ENCODE measurements around the gene CHN1.

CHN1 gene

DNA sequence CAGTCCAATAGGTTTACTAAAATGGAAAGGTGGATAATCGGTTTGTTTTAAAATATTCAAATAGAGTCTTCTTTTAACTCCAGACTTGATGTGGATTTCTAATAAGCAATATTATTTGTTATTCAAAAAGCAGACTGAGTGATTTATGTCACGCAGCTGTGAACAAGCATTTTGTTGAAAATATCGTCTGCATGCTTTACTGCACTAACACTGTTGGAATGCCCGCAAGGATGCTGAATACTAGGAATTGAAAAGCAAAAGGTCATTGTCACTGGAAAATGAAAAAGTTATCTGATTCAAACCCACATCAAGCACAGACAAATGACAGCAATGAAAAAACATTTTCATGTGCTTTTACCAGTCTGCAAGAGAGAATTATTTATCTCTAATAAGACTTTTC, 31.1 kb downstream of the CHN1 start:
- DNase-seq (ENCODE audit: extremely low read depth in 1 of 2, low read depth in 1 of 2): no peak

DNA sequence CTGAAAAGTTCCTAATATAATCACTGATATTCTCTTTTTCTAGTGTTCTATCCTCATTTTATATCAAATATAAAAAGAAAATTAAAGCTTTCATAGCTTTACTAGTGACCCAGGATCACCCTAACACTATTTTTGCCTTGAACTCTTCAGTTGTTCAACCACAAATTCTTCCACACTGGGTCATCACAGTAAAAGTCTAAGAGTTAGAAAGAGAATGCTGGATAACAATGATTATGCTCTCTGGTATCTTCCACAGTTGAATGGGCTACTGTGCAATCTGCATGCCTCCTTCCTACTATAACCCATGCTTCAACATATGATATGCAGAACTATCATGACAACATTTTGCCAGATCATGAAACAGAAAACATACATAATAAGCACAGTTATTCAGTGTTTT, 32.3 kb downstream of the CHN1 start:
- no peak for DNase-seq (ENCODE audit: extremely low read depth in 1 of 2, low read depth in 1 of 2)

DNA sequence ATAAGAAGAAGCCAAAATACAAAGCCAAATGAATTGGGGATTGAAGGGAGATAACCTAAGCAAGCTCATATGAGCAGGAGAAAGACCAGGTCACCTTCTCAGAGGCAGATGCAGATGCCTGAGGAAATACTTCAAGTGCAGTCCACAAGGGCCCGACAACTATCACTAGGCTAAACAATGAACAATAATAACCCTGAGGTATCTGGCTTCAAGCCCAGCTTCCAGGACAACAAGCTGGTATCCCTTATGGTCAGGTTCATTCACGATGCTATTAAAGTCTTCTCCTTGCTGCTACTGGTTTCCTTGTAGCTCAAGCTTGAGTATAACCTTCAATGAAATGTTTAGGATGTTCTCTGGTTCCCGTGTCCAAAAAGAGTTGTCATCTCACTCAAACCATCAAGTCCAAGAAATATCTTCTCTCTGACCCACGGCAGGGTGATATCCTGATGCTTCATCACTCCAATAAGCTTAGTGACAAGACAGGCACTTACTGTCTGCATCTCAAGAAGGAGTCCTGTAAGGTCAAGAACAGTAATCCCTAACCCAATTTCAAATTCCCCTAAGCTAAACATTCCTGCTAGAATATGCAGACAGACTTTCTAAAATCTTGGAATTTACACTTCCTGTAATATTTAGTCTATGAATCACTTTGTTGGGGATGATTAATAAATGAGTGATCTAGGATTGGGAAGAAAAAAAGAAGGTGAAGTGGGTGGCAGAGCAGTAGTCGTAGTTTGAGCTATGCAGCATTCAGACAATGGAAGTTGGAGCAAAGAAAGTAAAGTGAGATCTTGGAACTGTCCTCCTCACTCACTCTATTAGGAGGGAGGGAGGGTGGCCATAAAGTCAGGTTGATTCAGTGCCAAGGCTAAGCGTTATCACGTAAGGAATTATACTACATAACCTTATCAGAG, 33.1 kb downstream of the CHN1 start:
- DNase-seq (ENCODE audit: extremely low read depth in 1 of 2, low read depth in 1 of 2): no peak

DNA sequence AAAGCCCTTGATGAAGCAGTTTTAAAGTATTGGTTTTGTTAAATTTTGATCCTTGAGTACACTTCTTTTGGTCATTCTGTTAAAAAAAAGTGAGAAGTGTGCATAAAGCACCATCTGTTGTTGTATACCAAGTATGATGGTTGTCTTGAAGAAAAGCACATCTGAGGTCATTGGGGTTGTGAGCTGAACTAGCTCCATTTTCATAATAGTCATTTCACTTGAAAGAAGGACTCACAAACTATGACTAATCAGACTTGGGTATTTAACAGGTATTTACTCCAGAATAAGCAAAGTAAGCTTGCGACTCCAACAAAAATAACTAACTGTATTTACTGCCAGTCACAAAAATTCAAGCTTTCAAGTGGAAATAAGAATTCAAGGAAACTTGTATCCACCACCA, 35.1 kb downstream of the CHN1 start:
- no peak for DNase-seq (ENCODE audit: extremely low read depth in 1 of 2, low read depth in 1 of 2)

DNA sequence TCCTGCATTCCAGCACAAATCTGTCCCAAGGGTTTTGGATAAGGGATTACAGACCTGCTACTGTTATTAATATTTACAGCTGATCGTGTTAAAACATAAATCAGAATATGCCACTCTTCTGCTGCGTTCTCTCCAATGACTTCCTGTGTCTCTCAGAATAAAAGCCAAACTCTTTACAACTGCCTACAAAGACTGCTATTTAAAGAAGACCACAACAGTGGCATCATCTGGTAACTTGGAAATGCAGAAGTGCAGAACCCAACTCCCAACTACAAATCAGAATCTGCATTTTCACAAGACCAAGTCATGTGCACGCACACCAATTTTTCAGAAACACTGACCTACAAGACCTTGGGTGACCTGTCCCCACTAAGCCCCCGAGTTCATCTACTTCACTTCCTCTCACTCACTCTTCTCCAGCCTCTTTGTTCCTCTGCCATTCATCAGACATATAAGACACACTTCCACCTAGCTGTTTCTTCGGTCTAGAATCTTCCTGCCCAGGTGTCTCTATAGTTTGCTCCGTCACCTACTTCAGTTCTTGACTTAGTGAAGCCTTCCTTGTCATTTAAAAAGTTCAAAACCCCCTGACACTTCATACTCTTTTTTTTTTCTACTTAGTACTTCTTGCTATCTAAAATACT, 36.0 kb downstream of the CHN1 start:
- DNase-seq (ENCODE audit: extremely low read depth in 1 of 2, low read depth in 1 of 2): no peak

DNA sequence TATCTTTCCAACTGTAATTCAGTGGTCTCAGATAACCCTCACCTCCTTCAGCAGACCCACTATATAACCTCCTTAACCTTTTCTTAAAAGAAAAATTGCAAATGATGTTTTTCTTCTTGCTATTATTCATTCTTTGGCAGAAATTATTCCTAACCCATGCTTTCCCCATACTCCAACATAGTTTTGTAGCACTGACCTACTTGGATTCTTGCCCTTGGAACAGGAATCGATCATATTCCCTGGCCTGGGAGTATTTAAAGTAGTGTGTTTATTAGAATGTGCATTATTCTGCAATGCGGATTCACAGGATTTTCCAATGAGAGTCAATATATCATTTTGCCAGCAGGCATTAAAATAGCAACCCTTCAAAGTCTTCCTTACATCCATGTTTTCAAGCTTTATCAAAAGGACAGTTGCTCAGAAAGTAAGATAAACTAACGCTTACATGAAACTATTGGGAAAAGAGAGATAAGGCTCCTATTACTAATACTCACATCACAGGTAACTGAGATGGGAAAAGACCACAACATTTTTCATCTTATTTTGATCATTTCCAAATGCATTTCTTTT, 37.4 kb downstream of the CHN1 start:
- DNase-seq (ENCODE audit: extremely low read depth in 1 of 2, low read depth in 1 of 2): no peak

DNA sequence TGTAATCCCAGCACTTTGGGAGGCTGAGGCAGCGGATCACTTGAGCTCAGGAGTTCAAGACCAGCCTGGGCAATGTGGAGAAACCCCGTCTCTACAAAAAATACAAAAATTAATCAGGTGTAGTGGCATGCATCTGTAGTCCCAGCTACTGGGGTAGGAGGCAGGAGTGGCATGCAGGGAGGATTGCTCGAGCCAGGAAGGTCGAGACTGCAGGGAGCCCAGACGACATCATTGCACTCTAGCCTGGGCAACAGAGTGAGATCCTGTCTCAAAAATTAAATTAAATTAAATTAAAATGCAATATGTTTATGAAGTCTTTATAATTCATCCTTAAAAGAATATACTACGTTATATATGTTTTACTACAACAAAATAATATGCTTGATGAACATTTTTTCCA, 38.1 kb downstream of the CHN1 start:
- DNase-seq (ENCODE audit: extremely low read depth in 1 of 2, low read depth in 1 of 2): no peak

DNA sequence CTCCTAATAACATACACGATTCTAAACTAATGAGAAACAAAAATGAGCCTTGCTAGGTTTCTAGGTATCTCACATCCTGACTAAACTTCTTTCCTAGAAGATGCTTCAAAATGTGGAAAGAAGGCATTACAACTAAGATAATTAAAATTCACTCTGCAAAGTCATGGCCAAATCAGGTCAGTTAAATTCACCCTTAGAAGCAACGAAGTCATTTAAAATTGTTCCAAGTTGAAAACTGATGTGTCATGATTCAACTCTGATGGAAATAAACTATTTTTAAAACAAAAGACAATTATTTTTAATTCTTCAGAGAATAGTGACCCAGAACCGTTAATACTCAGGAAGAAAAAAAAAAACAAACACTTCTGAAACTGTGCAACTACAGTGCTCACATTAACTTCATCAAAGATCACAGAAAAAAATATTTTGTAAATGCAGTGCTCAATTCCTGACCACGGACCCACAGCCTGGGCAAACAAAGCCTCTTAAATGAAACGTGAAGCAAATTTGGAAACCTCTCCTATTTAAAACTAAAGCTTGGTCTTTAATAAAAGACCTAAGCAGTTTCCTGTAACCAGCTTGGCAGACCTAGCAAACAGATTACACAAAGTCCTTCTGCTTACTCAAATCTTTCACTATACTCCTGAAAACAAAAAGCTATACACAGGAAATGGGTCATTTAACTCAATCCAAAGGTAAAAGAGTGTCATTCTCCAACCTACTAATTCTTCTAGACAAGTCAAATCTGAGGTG, 39.0 kb downstream of the CHN1 start:
- no peak for DNase-seq (ENCODE audit: extremely low read depth in 1 of 2, low read depth in 1 of 2)

DNA sequence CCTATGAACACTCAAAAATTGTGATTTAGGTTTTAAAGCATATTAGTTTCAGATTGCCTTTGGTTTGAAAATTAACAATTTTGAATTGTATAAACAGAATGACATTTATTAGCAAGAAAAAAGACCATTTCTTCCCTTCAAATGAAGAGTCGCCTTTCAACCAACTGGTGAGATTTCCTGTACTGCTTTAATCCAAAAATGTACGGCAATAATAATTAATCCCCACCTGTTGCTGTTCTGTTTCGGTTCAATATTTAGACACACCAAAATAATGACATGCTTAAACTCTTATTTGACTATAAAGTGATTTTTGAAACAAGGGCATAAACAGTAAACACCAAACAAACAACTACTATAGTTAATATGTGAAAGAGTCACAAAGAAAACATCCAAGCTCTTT, 39.6 kb downstream of the CHN1 start:
- no peak for DNase-seq (ENCODE audit: extremely low read depth in 1 of 2, low read depth in 1 of 2)

DNA sequence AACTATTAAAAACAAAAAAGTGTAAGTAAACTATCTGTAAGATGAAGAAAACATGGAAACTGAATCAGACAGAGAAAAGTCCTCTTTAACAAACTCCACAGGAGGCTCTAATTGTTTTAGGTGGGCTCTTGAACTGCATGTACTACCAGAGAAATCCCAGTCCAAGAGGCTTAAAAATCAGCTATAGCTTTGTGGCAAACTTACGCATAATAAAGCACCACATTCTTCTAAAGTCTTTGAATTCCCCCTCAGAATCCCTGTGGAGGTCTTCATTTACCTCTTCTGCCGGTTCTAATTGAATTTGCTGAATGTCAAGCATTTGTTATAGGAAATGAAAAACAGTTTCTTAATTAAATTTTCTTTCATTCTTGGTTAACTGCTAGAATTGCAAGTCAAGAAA, 40.8 kb downstream of the CHN1 start:
- no peak for DNase-seq (ENCODE audit: extremely low read depth in 1 of 2, low read depth in 1 of 2)

DNA sequence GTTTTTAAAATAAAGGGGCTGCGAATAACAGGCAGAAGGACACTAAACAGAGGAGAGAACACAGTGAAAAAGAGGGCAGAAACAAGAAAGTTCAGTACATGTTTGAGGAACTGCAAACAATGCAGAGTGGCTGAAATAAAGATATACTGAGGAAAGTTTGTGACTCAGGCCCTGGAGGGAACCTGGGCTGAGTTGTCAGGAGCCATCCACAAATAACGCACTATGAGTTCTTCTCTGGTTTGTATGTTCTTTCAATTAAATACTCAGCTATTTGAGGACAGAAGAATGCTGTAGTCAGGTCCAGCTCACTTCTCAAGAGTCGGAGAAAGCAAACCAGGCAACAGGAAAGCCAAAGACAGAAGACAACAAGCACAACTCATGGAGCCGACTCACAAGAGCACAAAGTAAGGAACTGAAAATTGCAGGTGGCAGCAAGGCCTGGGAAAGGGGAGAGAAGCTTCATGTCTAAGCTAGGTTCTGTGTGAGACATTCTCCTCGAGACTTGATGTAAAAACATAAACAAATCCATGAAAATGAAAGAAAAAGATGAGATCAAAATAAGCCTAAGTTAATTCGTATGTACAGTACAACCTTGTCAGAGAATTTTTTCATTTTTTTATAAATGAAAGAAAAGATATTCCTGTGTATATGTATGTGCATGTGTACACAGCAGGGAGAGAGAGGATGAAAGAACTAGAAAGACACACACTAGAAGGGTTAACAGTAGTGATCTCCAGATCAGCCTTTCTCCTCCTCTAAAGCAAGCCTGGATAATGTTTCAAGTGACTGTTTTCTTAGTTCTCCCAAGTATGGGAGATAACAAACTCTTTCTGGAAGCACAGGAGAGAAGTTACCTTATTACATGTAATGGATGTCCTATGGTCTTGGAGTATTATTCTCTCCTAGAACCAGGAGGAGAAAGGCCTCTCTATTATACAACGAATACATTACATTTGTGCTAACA, 41.5 kb downstream of the CHN1 start:
- no peak for DNase-seq (ENCODE audit: extremely low read depth in 1 of 2, low read depth in 1 of 2)

DNA sequence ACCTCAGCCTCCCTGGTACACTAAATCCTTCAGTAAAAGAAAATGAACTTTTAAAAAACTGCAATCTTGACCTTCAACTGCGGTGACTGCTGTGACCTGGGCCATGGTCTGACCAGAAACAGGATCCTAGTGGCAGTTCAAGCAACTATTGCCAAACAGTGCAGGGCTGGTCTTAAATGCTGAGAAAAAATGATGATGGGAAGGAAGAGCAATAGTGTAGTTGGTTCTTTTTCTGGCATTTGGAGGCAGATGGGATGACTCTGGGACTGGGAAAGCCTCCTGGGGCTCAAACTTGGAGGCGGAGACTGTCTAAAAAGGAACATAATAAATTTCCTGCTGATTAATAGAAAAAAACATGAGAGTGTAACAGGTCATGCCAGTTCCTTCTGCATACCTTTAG, 45.4 kb downstream of the CHN1 start:
- no peak for DNase-seq (ENCODE audit: extremely low read depth in 1 of 2, low read depth in 1 of 2)

DNA sequence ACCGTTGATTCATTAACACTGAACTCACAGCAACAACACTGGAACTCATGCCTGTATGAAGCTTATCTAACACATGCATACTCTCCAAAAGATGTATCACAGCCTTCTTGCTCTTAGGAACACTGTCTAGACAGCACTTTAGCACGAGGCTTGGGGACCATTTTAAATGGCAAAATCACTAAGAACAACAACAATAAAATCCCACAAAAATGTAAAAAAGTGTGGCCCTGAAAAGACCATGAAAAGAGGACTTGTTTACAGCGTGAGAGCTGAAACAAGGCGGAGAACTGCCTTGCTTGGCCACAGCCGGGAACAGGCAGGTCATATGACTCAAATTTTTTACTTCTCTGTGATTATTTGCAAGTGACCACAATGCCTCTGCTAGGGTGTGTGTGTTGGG, 48.1 kb downstream of the CHN1 start:
- DNase-seq (ENCODE audit: extremely low read depth in 1 of 2, low read depth in 1 of 2): no peak

DNA sequence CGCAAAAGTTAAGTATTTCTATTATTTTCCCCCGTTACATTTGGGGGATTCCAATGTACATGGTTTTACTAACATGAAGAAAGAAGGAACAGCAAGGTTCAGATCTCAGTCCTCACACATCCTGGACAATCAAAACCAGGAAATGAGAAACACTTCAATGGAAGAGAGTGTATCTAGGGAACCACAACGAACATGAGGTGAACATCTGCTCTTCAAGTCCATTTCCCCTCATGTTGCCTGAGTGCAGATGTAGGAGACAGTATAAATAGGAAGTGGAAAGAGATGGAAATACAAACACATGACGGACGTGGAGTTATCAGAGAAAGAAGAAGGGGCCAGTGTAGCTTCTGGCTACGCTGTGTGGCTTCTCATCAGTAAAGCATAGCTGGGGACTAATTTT, 52.6 kb downstream of the CHN1 start:
- no peak for DNase-seq (ENCODE audit: extremely low read depth in 1 of 2, low read depth in 1 of 2)

DNA sequence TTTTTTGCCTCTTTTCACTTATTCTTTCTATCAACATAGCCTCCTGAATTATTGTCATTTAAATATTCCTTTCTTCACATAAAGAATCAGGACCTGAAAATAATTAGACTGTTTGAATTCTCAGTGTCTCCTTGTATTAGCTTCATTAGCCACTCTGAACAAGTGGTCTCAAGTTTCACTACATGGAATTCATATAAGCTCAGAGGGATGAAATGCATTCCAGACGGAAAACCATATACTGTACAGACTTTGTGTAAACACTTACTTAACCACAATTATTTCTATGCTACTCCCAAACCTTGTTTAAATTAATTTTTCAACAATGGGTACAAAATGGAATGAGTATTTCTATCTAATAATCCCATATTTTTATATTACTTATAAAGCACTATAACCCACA, 53.4 kb downstream of the CHN1 start:
- no peak for DNase-seq (ENCODE audit: extremely low read depth in 1 of 2, low read depth in 1 of 2)

DNA sequence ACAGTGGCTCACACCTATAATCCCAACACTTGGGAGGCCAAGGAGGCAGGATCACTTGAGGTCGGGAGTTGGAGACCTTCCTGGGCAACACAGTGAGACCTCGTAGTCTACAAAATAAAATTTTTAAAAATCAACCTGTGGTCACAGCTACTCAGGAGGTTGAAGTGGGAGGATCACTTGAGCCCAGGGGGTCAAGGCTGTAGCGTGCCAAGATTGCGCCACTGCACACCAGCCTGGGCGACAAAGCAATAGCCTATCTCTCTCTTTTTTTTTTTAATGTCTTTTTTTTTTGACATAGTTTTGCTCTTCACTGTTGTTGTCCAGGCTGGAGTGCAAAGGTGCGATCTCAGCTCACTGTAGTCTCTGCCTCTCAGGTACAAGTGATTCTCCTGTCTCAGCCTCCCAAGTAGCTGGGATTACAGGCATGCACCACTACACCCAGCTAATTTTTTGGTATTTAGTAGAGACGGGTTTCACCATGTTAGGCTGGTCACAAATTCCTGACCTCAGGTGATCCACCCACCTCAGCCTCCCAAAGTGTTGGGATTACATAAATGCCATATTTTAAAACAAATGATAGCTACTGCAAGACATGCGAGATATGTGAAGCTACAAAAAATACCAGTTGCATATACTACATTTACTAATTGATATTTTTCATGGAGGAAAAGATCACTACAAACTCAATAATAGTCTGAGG, 55.0 kb downstream of the CHN1 start:
- no peak for DNase-seq (ENCODE audit: extremely low read depth in 1 of 2, low read depth in 1 of 2)

DNA sequence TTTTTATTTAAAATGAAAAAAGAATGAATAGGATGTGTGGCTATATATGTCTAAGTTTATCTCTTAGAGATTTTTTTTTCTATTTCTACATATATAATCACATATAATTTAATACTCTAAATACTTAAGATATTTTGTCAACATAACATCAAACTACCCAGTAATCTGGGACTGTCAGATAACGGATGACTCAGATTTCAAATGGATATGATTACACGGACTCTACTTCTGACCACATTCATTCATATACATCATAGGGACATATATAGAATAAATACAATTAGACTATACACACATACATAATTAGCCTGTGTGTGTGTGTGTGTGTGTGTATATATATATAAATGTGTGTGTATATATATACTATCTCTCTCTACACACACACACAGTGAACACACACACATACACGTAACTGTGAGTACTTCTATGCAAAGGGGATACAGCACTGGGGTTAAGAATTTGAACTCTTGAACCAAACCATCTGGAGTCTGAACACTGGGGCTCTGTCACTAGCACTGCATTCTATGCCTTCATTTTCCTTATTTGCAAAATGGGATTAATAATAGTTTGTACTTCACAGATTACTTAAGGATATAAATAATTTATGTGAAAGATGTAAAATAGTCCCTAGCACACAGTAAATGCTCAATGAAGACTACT, 59.5 kb downstream of the CHN1 start:
- DNase-seq (ENCODE audit: extremely low read depth in 1 of 2, low read depth in 1 of 2): no peak

DNA sequence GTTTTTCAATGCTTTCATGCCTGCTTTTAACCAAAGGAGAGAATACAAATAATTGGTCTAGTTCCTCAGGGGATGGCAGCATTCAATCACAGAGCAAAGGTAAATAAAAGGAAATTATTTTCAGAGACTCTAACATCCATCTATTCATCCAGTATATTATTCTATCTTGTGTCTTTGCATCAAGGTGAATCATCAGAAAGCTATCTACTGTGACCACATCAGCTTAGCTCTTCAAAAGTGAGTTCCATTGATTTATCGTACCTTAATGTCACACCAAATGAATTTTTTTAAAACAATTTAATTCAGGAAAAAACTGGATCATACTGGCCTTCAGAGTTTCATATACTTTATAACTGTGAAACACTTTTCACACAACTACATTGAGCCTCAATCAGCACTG, 66.1 kb downstream of the CHN1 start:
- no peak for DNase-seq (ENCODE audit: extremely low read depth in 1 of 2, low read depth in 1 of 2)

DNA sequence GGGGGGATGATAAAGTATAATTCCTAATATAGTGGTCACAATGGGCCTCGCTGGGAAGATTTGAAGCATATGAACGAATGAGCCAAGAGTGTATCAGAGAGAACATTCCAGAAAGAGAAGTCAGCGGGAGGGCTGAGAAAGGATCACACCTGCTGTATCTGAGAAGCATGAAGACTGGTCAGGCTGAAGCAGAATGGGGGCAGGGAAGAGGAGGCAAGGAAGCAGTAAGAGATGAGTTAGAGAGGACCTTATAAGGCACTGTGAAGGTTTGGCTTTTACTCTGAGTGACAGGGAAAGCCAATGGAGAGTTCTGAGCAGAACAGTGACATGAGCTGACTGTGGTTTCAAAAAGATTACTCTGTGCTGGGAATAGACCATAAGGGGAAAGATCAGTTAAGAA, 73.5 kb downstream of the CHN1 start:
- no peak for DNase-seq (ENCODE audit: extremely low read depth in 1 of 2, low read depth in 1 of 2)

Data from activated CD8-positive, alpha-beta memory T cell treated with anti-CD3 and anti-CD28 coated beads for 1 hour (primary cell).